Transverse colon (tissue), 4 donors: ENCODE measurements around the gene KCNH6.

ENCODE experiments used
- POLR2A ChIP-seq: fragments of 450-650 bp; IDR thresholded peaks from one replicate; pipeline ENCODE4 v1.6.1; 2016; ENCODE audit warnings: antibody characterized with exemption, mild to moderate bottlenecking, moderate library complexity
- POLR2AphosphoS5 ChIP-seq, 3 donors: sonication (generic); formaldehyde crosslinking; IDR thresholded peaks; one replicate each; pipeline ENCODE4 v1.6.1; 2016; ENCODE audit warnings: antibody characterized with exemption in 3 of 3
- TF ChIP-seq, protein P1 (sequence below), 5 experiments: fragments of 200-600 bp in 3 of 5; fragments of 450-650 bp in 2 of 5; sonication (generic) in 3 of 5; IDR thresholded peaks; 1 replicate in 2 of 5; 2 replicates in 3 of 5; pipeline ENCODE4 v1.5.1; 2016 to 2017; ENCODE audit warnings: antibody characterized with exemption in 5 of 5, inconsistent platforms in 3 of 5, mild to moderate bottlenecking in 2 of 5, moderate library complexity in 1 of 5

DNA sequence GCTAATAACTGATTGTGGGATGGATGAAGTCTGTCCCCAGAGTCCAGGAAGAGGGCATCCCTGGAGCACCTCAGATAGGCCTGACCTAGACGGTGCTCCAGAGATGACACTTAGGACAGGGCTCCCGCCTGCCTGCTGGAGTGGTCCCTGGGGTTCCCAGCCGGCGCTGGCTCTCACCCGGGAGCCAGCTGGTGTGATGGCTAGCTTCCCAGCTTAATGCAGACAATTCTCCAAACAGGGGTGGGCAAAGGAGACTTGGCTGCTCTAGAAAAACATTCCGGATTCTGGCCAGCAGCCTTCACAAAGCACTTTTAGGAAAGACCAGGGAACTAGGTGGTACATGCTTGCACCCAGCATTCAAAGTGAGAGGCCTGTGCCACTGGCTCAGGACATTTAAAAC is 27.7 kb upstream of the KCNH6 start:
- TF ChIP-seq POLR2AphosphoS5 (IDR thresholded peaks at IDR 0.05) (no peak), POLR2A (no peak)
- TF ChIP-seq, protein P1, sequence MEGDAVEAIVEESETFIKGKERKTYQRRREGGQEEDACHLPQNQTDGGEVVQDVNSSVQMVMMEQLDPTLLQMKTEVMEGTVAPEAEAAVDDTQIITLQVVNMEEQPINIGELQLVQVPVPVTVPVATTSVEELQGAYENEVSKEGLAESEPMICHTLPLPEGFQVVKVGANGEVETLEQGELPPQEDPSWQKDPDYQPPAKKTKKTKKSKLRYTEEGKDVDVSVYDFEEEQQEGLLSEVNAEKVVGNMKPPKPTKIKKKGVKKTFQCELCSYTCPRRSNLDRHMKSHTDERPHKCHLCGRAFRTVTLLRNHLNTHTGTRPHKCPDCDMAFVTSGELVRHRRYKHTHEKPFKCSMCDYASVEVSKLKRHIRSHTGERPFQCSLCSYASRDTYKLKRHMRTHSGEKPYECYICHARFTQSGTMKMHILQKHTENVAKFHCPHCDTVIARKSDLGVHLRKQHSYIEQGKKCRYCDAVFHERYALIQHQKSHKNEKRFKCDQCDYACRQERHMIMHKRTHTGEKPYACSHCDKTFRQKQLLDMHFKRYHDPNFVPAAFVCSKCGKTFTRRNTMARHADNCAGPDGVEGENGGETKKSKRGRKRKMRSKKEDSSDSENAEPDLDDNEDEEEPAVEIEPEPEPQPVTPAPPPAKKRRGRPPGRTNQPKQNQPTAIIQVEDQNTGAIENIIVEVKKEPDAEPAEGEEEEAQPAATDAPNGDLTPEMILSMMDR (IDR thresholded peaks at IDR 0.05) = no peak
